Pancreas (tissue), 10 donors: ENCODE results near the gene TMEM184A. TPM values are rescaled to one million over a fixed set of nuclear protein-coding genes. Genes with fewer than 3 reads are reported as not detected.

Experiments used
- ATAC-seq, 4 donors: fragments of 200-7000 bp; cut with Tn5 transposase; one replicate each; pipeline versions ENCODE4 v1.8.0 to v1.9.1; 2020; ENCODE audit warnings: mild to moderate bottlenecking in 4 of 4, moderate library complexity in 4 of 4
- DNase-seq, 6 donors: peaks; one replicate each; pipeline ENCODE4 v3.0.0-alpha.2; 2020
- FAIRE-seq: peaks from 2 replicates; lab custom pipeline; 2012; peaks lifted over from hg19 to GRCh38; lab: Jason Lieb, UNC
- H3K27ac ChIP-seq, 4 donors: fragments of 200-600 bp; sonication (generic); 1 replicate in 3 of 4; 2 replicates in 1 of 4; pipeline versions ENCODE4 v1.5.0 to v1.8.0; 2020
- H3K27me3 ChIP-seq, 4 donors: fragments of 200-600 bp; one replicate each; pipeline ENCODE4 v1.8.0; 2021
- H3K36me3 ChIP-seq, 3 donors: fragments of 200-600 bp; sonication (generic) in 1 of 3; one replicate each; pipeline versions ENCODE4 v1.5.0 to v1.8.0; 2020 to 2021
- H3K4me1 ChIP-seq, 3 donors: fragments of 200-600 bp; one replicate each; pipeline ENCODE4 v1.8.0; 2021
- H3K4me3 ChIP-seq, 4 donors: fragments of 200-600 bp; sonication (generic) in 2 of 4; one replicate each; pipeline versions ENCODE4 v1.5.0 to v1.8.0; 2020 to 2021
- H3K9me3 ChIP-seq, 4 donors: fragments of 200-600 bp; one replicate each; pipeline ENCODE4 v1.8.0; 2021
- CTCF ChIP-seq, 4 donors: fragments of 200-600 bp; sonication (generic) in 3 of 4; IDR thresholded peaks; one replicate each; pipeline versions ENCODE4 v1.5.0 to v1.8.0; 2021; ENCODE audit warnings: antibody characterized with exemption in 4 of 4
- WGBS, 2 donors: extraction: QIAGEN DNeasy Blood & Tissue Kit; methylation state at CpG; one replicate each; pipeline ENCODE4 v1.1.7; 2013; 5-methylcytosine and 5-hydroxymethylcytosine counted together
- intact Hi-C, 3 donors: fragments of 100-400 bp; cut with DNase I; formaldehyde crosslinking; loops; one replicate each; pipeline versions ENCODE4 v1.11.1 to v1.14.2; 2022
- polyA plus RNA-seq, 2 donors: library from polyadenylated mRNA; stranded (reverse); fragments of 200-250 nt; gene quantifications; one replicate each; pipeline ENCODE4 v1.2.3, GENCODE V29; 2013
- total RNA-seq, 6 donors: library from RNA; stranded (reverse); fragmentation: NEBNext Ultra II Directional in 4 of 6; extraction: Animal tissue kit (Norgen Biotek cat#: 25700) in 4 of 6; gene quantifications; one replicate each; pipeline versions ENCODE4 v1.2.1 to v1.2.4, GENCODE V29; 2021 to 2023
- donor health status: healthy with polysubstance abuse.
- donor health status: DM: no; HTN: no; CAD: no; lungs with moderate emphysema.
- donor health status: DM: no; HTN: no; CAD: no.
- donor health status: control.
- donor health status: control.
- donor health status: Bipolar disorder and iron deficiency.
- donor health status: DM: yes; HTN: yes; CAD: no.
- donor health status: DM: no; HTN: no; CAD: no.
- donor health status: DM: no; HTN: no; CAD: no.
- donor health status: DM: yes; HTN: yes; CAD: no.

TMEM184A gene
- total and polyA plus RNA-seq, 8 donors, result 15.2 to 58.9 (median 25.4) TPM

GRCh38 chr7:1494447-1494846, 61.6 kb downstream of the TMEM184A start:
- intact Hi-C loops, result no loop called here
- no peak for FAIRE-seq
- 92 to 94% methylated on average over 21 to 25 of the region's 25 CpGs for WGBS, 2 donors
- Histone ChIP-seq H3K4me3 (no peak overlapping the region), H3K27ac (no peak overlapping the region), H3K4me1 (no peaks in the 10 kb centered on the region), H3K36me3 (peaks cover 0 to 48% (median 16%) of the 10 kb centered on the region in 3 donors), H3K9me3 (no peaks in the 10 kb centered on the region), H3K27me3 (no peaks in the 10 kb centered on the region)
- no peak for TF ChIP-seq CTCF (IDR thresholded peaks at IDR 0.05)
- peak in 1 of 6 donors; percentile 73 for DNase-seq
- ATAC-seq, result no peak

- no peak overlapping the region for H3K27ac ChIP-seq
- no peaks in the 10 kb centered on the region for H3K9me3 ChIP-seq
- FAIRE-seq, result no peak
- TF ChIP-seq CTCF (IDR thresholded peaks at IDR 0.05), result no peak
- no peaks in the 10 kb centered on the region for H3K27me3 ChIP-seq
- peaks cover 0 to 49% (median 11%) of the 10 kb centered on the region in 3 donors for H3K36me3 ChIP-seq
- intact Hi-C loops, result no loop called here
- no peak for DNase-seq
- no peaks in the 10 kb centered on the region for H3K4me1 ChIP-seq
- no peak for ATAC-seq
- 95 to 96% methylated on average over 26 of the region's 26 CpGs for WGBS, 2 donors
- no peak overlapping the region for H3K4me3 ChIP-seq
Observed at GRCh38 chr7:1493571-1493970, 62.4 kb downstream of the TMEM184A start.

- no peak for DNase-seq
- Histone ChIP-seq H3K36me3 (peaks cover 0 to 50% (median 8%) of the 10 kb centered on the region in 3 donors), H3K4me1 (no peaks in the 10 kb centered on the region), H3K9me3 (no peaks in the 10 kb centered on the region), H3K27ac (no peak overlapping the region), H3K4me3 (no peak overlapping the region), H3K27me3 (no peaks in the 10 kb centered on the region)
- FAIRE-seq, result no peak
- intact Hi-C loops, result no loop called here
- ATAC-seq, result no peak
- no peak for TF ChIP-seq CTCF (IDR thresholded peaks at IDR 0.05)
- 96 to 98% methylated on average over 20 of the region's 20 CpGs for WGBS, 2 donors
Observed at GRCh38 chr7:1493129-1493528, 62.9 kb downstream of the TMEM184A start.

GRCh38 chr7:1492640-1493039, 63.4 kb downstream of the TMEM184A start:
- Histone ChIP-seq H3K4me1 (no peaks in the 10 kb centered on the region), H3K27me3 (no peaks in the 10 kb centered on the region), H3K9me3 (no peaks in the 10 kb centered on the region), H3K27ac (no peak overlapping the region), H3K36me3 (peaks cover 0 to 54% (median 8%) of the 10 kb centered on the region in 3 donors), H3K4me3 (no peak overlapping the region)
- FAIRE-seq (no peak), DNase-seq (no peak), ATAC-seq (no peak)
- TF ChIP-seq CTCF (IDR thresholded peaks at IDR 0.05), result no peak
- WGBS, 2 donors, result 94 to 98% methylated on average over 30 to 33 of the region's 33 CpGs
- intact Hi-C loops, result no loop called here

Other genes with a start within 250 kb of the TMEM184A start
- 10 to 100 TPM in 4 of 6 donors, 1 to 10 TPM in 2; 8.3 to 24.2 (median 11.3) TPM for gene MICALL2, start 96.7 kb downstream of the TMEM184A start, total RNA-seq
- gene MICALL2, start 96.7 kb downstream of the TMEM184A start, polyA plus RNA-seq, result 10 to 100 TPM; 85.6 to 93.6 TPM
- gene INTS1, start 51.8 kb downstream of the TMEM184A start, total RNA-seq, result 10 to 100 TPM; 45.0 to 73.2 (median 58.3) TPM
- 100 to 1,000 TPM in 1 of 2 donors, 10 to 100 TPM in 1; 92.7 to 166 TPM for gene INTS1, start 51.8 kb downstream of the TMEM184A start, polyA plus RNA-seq
- gene MAFK, start 25.5 kb downstream of the TMEM184A start, total RNA-seq, result 10 to 100 TPM; 21.1 to 43.2 (median 23.4) TPM
- 10 to 100 TPM; 42.6 to 71.2 TPM for gene MAFK, start 25.5 kb downstream of the TMEM184A start, polyA plus RNA-seq
- gene PSMG3, start 13.8 kb upstream of the TMEM184A start, total RNA-seq, result 10 to 100 TPM in 4 of 6 donors, 1 to 10 TPM in 2; 6.7 to 12.0 (median 11.0) TPM
- gene PSMG3, start 13.8 kb upstream of the TMEM184A start, polyA plus RNA-seq, result 10 to 100 TPM; 45.6 to 46.1 TPM
- gene ELFN1, start 114.1 kb upstream of the TMEM184A start, total RNA-seq, result under 1 TPM; 0.20 to 0.94 (median 0.73) TPM
- under 1 TPM; 0.53 to 0.82 TPM for gene ELFN1, start 114.1 kb upstream of the TMEM184A start, polyA plus RNA-seq